Coronary artery (tissue), 2 donors: ENCODE measurements around the gene RHNO1.

Source experiments
- DNase-seq: peaks from one replicate; pipeline ENCODE4 v3.0.0-alpha.2; 2017; ENCODE audit warnings: low spot score
- H3K27ac ChIP-seq, 2 donors: fragments of 200-600 bp; sonication (generic); one replicate each; pipeline ENCODE4 v1.5.1; 2016 to 2019
- H3K4me3 ChIP-seq: fragments of 200-600 bp; sonication (generic); 2 replicates; pipeline ENCODE4 v1.5.1; 2016; ENCODE audit warnings: mild to moderate bottlenecking, moderate library complexity
- TF ChIP-seq, protein P1 (sequence below): fragments of 200-600 bp; sonication (generic); IDR thresholded peaks from one replicate; pipeline ENCODE4 v1.5.1; 2019; ENCODE audit warnings: antibody characterized with exemption

RHNO1 gene

DNA sequence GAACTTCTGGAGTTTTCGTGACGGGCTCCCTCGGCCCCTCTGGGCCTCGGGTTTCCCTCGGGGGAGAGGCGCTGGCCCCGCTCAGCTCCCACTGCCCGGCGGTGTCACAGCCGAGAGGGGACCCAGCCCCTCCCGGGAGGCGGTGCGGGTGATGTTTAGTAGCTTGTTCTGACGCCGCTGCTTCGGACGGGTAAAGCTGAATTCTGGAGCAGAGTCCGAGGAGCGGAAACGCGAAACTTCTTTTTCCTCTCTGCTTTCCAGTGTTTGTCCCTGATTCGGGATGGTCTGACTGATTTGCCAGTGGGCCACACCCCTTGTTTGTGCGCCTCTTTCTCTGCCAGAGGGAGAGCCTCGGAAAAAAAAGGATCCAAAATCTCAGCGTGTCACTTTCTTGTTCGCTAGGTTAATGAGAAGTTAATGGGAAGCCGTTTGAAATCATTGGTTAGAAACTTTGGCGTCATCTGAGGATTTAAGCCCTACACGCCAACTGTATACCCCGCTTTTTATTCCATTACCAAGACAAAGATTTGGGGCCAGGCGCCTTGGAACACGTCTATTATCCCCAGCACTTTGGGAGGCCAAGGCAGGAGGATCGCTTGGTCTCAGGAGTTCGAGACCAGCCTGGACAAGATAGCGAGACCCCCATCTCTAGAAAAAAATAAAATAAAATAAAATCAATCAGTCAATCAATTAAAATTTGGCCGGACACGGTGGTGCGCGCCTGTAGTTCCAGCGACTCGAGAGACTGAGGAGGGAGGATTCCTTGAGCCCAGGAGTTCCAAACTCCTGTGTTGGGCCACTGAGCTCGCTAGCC, 14.4 kb downstream of the RHNO1 start:
- DNase-seq, result peak; percentile 83
- TF ChIP-seq, protein P1, sequence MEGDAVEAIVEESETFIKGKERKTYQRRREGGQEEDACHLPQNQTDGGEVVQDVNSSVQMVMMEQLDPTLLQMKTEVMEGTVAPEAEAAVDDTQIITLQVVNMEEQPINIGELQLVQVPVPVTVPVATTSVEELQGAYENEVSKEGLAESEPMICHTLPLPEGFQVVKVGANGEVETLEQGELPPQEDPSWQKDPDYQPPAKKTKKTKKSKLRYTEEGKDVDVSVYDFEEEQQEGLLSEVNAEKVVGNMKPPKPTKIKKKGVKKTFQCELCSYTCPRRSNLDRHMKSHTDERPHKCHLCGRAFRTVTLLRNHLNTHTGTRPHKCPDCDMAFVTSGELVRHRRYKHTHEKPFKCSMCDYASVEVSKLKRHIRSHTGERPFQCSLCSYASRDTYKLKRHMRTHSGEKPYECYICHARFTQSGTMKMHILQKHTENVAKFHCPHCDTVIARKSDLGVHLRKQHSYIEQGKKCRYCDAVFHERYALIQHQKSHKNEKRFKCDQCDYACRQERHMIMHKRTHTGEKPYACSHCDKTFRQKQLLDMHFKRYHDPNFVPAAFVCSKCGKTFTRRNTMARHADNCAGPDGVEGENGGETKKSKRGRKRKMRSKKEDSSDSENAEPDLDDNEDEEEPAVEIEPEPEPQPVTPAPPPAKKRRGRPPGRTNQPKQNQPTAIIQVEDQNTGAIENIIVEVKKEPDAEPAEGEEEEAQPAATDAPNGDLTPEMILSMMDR, result no peak
- Histone ChIP-seq H3K4me3 (peak overlapping the region; percentile 90), H3K27ac (peak overlapping the region; percentile 98 to 99)

DNA sequence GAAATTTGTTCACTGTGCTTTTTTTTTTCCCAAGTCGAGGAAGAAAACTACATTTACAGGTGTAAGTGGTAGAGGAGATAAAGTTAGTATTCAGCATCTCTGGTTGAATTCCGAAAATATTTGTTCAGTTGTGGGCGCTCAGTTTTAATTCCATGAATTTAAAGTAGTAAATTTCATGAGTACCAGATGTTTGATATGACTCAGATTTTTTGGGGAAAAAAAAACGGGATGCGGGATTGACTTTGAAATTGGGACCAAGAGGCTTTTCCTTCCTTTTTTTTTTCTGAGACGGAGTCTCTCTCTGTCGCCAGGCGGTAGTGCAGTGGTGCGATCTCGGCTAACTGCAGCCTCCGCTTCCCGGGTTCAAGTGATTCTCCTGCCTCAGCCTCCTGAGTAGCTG, 15.2 kb downstream of the RHNO1 start:
- DNase-seq, result no peak
- Histone ChIP-seq H3K4me3 (peak overlapping the region; percentile 90), H3K27ac (no peak overlapping the region)
- TF ChIP-seq, protein P1, result no peak

- Histone ChIP-seq H3K4me3 (peak overlapping the region; percentile 27), H3K27ac (peak overlapping the region in 1 of 2 donors; percentile 64)
- TF ChIP-seq, protein P1, result no peak
- no peak for DNase-seq
These were observed 16.0 kb downstream of the RHNO1 start for GRCh38 chr12:2893007-2893406.

GRCh38 chr12:2895051-2895451, 18.0 kb downstream of the RHNO1 start:
- H3K4me3 ChIP-seq, result no peak overlapping the region
- TF ChIP-seq, protein P1, result no peak
- DNase-seq, result no peak
- peak overlapping the region in 1 of 2 donors; percentile 13 for H3K27ac ChIP-seq

DNA sequence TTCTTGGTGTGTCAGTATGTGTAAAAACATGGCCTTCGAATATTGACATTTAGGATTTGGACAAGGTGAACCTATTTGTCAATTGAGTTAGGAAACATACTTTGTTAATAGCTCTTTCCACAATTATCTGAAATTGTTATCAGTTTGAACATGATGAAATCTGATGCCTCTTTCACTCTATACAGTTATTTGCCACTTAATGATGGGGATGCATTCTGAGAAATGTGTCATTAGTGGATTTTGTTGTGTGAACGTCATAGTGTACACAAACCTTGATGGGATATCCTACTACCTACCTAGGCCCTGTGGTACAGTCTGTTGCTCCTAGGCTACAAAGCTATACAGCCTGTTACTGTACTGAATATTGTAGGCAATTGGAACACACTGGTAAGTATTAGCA, 18.5 kb downstream of the RHNO1 start:
- Histone ChIP-seq H3K27ac (no peak overlapping the region), H3K4me3 (no peak overlapping the region)
- TF ChIP-seq, protein P1, result no peak
- no peak for DNase-seq

GRCh38 chr12:2897418-2897817, 20.4 kb downstream of the RHNO1 start:
- TF ChIP-seq, protein P1, result no peak
- H3K4me3 ChIP-seq, result no peak overlapping the region
- no peak overlapping the region for H3K27ac ChIP-seq
- DNase-seq, result no peak

DNA sequence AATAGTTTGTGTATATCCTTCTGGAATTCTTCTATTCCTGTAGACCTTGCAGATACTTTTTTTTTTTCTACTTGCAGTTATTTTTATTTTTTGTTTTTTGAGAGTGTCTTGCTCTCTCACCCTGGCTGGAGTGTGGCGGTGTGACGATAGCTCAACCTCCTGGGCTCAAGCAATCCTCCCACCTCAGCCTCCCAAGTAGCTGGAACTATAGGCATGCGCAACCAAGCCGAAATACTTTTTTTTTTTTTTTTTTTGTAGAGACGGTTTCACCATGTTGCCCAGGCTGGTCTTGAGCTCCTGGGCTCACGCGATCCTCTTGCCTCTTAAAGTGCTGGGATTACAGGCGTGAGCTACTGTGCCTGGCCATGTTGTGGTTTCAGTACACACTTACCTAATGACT, 23.6 kb downstream of the RHNO1 start:
- Histone ChIP-seq H3K4me3 (no peak overlapping the region), H3K27ac (no peak overlapping the region)
- no peak for DNase-seq
- TF ChIP-seq, protein P1, result no peak
